ENCODE data around the gene CBFA2T2. TPM values are rescaled to one million over a fixed set of nuclear protein-coding genes. Genes with fewer than 3 reads are reported as not detected.
"Not testable (repeated sequence)": the region's sequence is repeated elsewhere in the genome, so short reads cannot be mapped to it uniquely, and the experiment has no call there.

Gene CBFA2T2
- total and polyA plus RNA-seq, 4 experiments from 2014 or later = 16.5 to 43.4 (median 33.6) TPM

- Histone ChIP-seq H3K27ac (ENCODE audit: low read depth, low read length) (no peak overlapping the region), H3K27me3 (ENCODE audit: insufficient read depth, low read length) (no peaks in the 10 kb centered on the region), H3K36me3 (ENCODE audit: insufficient read depth, low read length) (peaks cover 41% of the 10 kb centered on the region), H3K4me1 (ENCODE audit: insufficient read depth, low read length) (peaks cover 12% of the 10 kb centered on the region), H3K4me3 (ENCODE audit: low read length in 2 of 2) (no peak overlapping the region), H3K9me3 (ENCODE audit: control insufficient read depth in 1 of 2, low read length in 2 of 2) (no peaks in the 10 kb centered on the region)
- DNase-seq = no peak
- Mint-ChIP-seq H3K36me3 (peaks cover 29 to 51% of the 10 kb centered on the region in 2 donors), H3K4me3 (no peak overlapping the region), H3K4me1 (peaks cover 6 to 29% (median 8%) of the 10 kb centered on the region in 4 donors), H3K9me3 (no peaks in the 10 kb centered on the region), H3K27ac (peak overlapping the region in 1 of 7 donors; percentile 6), H3K27me3 (no peaks in the 10 kb centered on the region)
- ChIA-PET CTCF (ENCODE audit: partially characterized antibody) (no interaction called here), POLR2A (ENCODE audit: partially characterized antibody) (no interaction called here)
- intact Hi-C loops (cut with micrococcal nuclease) = no loop called here
These were observed 154.6 kb downstream of the CBFA2T2 start for GRCh38 chr20:33644313-33645071.

- DNase-seq = no peak
- H3K27me3 ChIP-seq (ENCODE audit: insufficient read depth, low read length) = no peaks in the 10 kb centered on the region
- peaks cover 12% of the 10 kb centered on the region for H3K4me1 ChIP-seq (ENCODE audit: insufficient read depth, low read length)
- Mint-ChIP-seq H3K27ac (no peak overlapping the region), H3K4me3 (no peak overlapping the region), H3K4me1 (peaks cover 7 to 33% (median 8%) of the 10 kb centered on the region in 4 donors), H3K36me3 (peaks cover 23 to 46% of the 10 kb centered on the region in 2 donors), H3K27me3 (no peaks in the 10 kb centered on the region), H3K9me3 (no peaks in the 10 kb centered on the region)
- no peak overlapping the region for H3K27ac ChIP-seq (ENCODE audit: low read depth, low read length)
- no peak overlapping the region for H3K4me3 ChIP-seq (ENCODE audit: low read length in 2 of 2)
- intact Hi-C loops (cut with micrococcal nuclease) = no loop called here
- ChIA-PET POLR2A (ENCODE audit: partially characterized antibody) (no interaction called here), CTCF (ENCODE audit: partially characterized antibody) (no interaction called here)
- H3K9me3 ChIP-seq (ENCODE audit: control insufficient read depth in 1 of 2, low read length in 2 of 2) = no peaks in the 10 kb centered on the region
- peaks cover 36% of the 10 kb centered on the region for H3K36me3 ChIP-seq (ENCODE audit: insufficient read depth, low read length)
These were observed 155.1 kb downstream of the CBFA2T2 start for GRCh38 chr20:33645072-33645358.

GRCh38 chr20:33645396-33645795 is 155.5 kb downstream of the CBFA2T2 start:
- H3K9me3 ChIP-seq (ENCODE audit: control insufficient read depth in 1 of 2, low read length in 2 of 2) = no peaks in the 10 kb centered on the region
- ChIA-PET CTCF (ENCODE audit: partially characterized antibody) (no interaction called here), POLR2A (ENCODE audit: partially characterized antibody) (no interaction called here)
- intact Hi-C loops (cut with micrococcal nuclease) = no loop called here
- peak overlapping the region in 4 of 7 donors; percentile 24 to 62 (median 40) for H3K27ac Mint-ChIP-seq
- H3K9me3 Mint-ChIP-seq = no peaks in the 10 kb centered on the region
- H3K27me3 Mint-ChIP-seq = no peaks in the 10 kb centered on the region
- H3K36me3 Mint-ChIP-seq = peaks cover 20 to 42% of the 10 kb centered on the region in 2 donors
- H3K4me3 ChIP-seq (ENCODE audit: low read length in 2 of 2) = no peak overlapping the region
- peaks cover 7 to 33% (median 8%) of the 10 kb centered on the region in 4 donors for H3K4me1 Mint-ChIP-seq
- H3K36me3 ChIP-seq (ENCODE audit: insufficient read depth, low read length) = peaks cover 32% of the 10 kb centered on the region
- H3K4me1 ChIP-seq (ENCODE audit: insufficient read depth, low read length) = peaks cover 12% of the 10 kb centered on the region
- H3K4me3 Mint-ChIP-seq = no peak overlapping the region
- no peaks in the 10 kb centered on the region for H3K27me3 ChIP-seq (ENCODE audit: insufficient read depth, low read length)
- DNase-seq = no peak
- no peak overlapping the region for H3K27ac ChIP-seq (ENCODE audit: low read depth, low read length)

GRCh38 chr20:33646191-33646590 is 156.3 kb downstream of the CBFA2T2 start:
- intact Hi-C loops (cut with micrococcal nuclease) = no loop called here
- Histone ChIP-seq H3K27ac (ENCODE audit: low read depth, low read length) (no peak overlapping the region), H3K4me3 (ENCODE audit: low read length in 2 of 2) (no peak overlapping the region), H3K4me1 (ENCODE audit: insufficient read depth, low read length) (peaks cover 12% of the 10 kb centered on the region), H3K36me3 (ENCODE audit: insufficient read depth, low read length) (peaks cover 30% of the 10 kb centered on the region), H3K9me3 (ENCODE audit: control insufficient read depth in 1 of 2, low read length in 2 of 2) (no peaks in the 10 kb centered on the region), H3K27me3 (ENCODE audit: insufficient read depth, low read length) (no peaks in the 10 kb centered on the region)
- Mint-ChIP-seq H3K4me1 (peaks cover 7 to 34% (median 8%) of the 10 kb centered on the region in 4 donors), H3K27me3 (no peaks in the 10 kb centered on the region), H3K4me3 (no peak overlapping the region), H3K27ac (peak overlapping the region in 1 of 7 donors; percentile 36), H3K9me3 (no peaks in the 10 kb centered on the region), H3K36me3 (peaks cover 15 to 36% of the 10 kb centered on the region in 2 donors)
- POLR2A ChIA-PET (ENCODE audit: partially characterized antibody) = no interaction called here
- CTCF ChIA-PET (ENCODE audit: partially characterized antibody) = no interaction called here
- no peak for DNase-seq

- H3K27me3 Mint-ChIP-seq; H3K9me3 Mint-ChIP-seq; H3K27me3 ChIP-seq (ENCODE audit: insufficient read depth, low read length); H3K4me3 ChIP-seq (ENCODE audit: low read length in 2 of 2); intact Hi-C loops (cut with micrococcal nuclease); H3K4me3 Mint-ChIP-seq; DNase-seq; H3K9me3 ChIP-seq (ENCODE audit: control insufficient read depth in 1 of 2, low read length in 2 of 2); H3K27ac ChIP-seq (ENCODE audit: low read depth, low read length): not testable (repeated sequence)
- peaks cover 24% of the 10 kb centered on the region for H3K36me3 ChIP-seq (ENCODE audit: insufficient read depth, low read length)
- H3K4me1 ChIP-seq (ENCODE audit: insufficient read depth, low read length) = peaks cover 12% of the 10 kb centered on the region
- peaks cover 12 to 31% of the 10 kb centered on the region in 2 donors for H3K36me3 Mint-ChIP-seq
- ChIA-PET CTCF (ENCODE audit: partially characterized antibody) (interaction anchor here (0.6 to 2.6 kb wide), 2 partner anchors 21 to 555 kb away, joined by 3 to 9 read pairs; no protein-coding TSS in a partner anchor), POLR2A (ENCODE audit: partially characterized antibody) (interaction anchor here (1.7 to 1.8 kb wide), 2 partner anchors 16 to 157 kb away, joined by 4 read pairs; partner anchors contain the start of gene CBFA2T2)
- H3K27ac Mint-ChIP-seq = peak overlapping the region in 3 of 7 donors; percentile 28 to 94 (median 31)
- H3K4me1 Mint-ChIP-seq = peaks cover 9 to 39% (median 9%) of the 10 kb centered on the region in 4 donors
These were observed 157.2 kb downstream of the CBFA2T2 start for GRCh38 chr20:33646959-33647602.

GRCh38 chr20:33647603-33648395 is 157.9 kb downstream of the CBFA2T2 start:
- intact Hi-C loops (cut with micrococcal nuclease) = no loop called here
- no peak overlapping the region for H3K27ac ChIP-seq (ENCODE audit: low read depth, low read length)
- Mint-ChIP-seq H3K27ac (peak overlapping the region in 6 of 7 donors; percentile 25 to 94 (median 68)), H3K4me3 (peak overlapping the region in 5 of 8 donors; percentile 15 to 59 (median 52)), H3K9me3 (no peaks in the 10 kb centered on the region), H3K36me3 (peaks cover 11 to 27% of the 10 kb centered on the region in 2 donors), H3K4me1 (peaks cover 9 to 39% (median 10%) of the 10 kb centered on the region in 4 donors), H3K27me3 (no peaks in the 10 kb centered on the region)
- no peak overlapping the region for H3K4me3 ChIP-seq (ENCODE audit: low read length in 2 of 2)
- ChIA-PET CTCF (ENCODE audit: partially characterized antibody) (interaction anchor here (0.6 to 2.6 kb wide), 3 partner anchors 15 to 554 kb away, joined by 3 to 9 read pairs (median 3); no protein-coding TSS in a partner anchor), POLR2A (ENCODE audit: partially characterized antibody) (interaction anchor here (1.7 to 1.8 kb wide), 2 partner anchors 15 to 158 kb away, joined by 4 read pairs; partner anchors contain the start of gene CBFA2T2)
- H3K36me3 ChIP-seq (ENCODE audit: insufficient read depth, low read length) = peaks cover 22% of the 10 kb centered on the region
- H3K4me1 ChIP-seq (ENCODE audit: insufficient read depth, low read length) = peaks cover 12% of the 10 kb centered on the region
- no peaks in the 10 kb centered on the region for H3K27me3 ChIP-seq (ENCODE audit: insufficient read depth, low read length)
- no peak for DNase-seq
- H3K9me3 ChIP-seq (ENCODE audit: control insufficient read depth in 1 of 2, low read length in 2 of 2) = no peaks in the 10 kb centered on the region

Data from CD4-positive, alpha-beta memory T cell (primary cell).